ENCODE data around the gene ZBTB24. TPM values are rescaled to one million over a fixed set of nuclear protein-coding genes. Genes with fewer than 3 reads are reported as not detected.

The ZBTB24 gene
- total and polyA plus RNA-seq, 8 donors = 1.4 to 9.3 (median 2.9) TPM

DNA sequence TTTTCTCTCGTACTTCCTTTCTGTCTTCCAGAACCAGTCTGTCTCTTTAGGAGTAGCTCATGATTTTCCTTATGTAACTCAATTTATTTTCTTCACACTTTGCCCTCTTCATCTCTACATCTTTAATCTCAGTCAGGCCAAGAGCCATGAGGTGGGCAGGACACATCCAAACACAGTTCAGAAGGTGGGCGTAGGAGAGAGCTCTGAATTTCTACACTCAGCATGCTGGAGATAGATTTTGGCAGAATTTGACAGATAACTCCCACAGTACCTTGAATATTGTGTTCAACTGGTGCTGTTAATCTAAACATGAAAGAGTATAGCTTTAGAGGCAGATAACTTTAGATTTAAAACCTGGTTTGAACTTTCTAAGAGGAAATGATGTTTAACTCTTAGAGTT lies 23.8 kb upstream of the ZBTB24 start:
- 89 to 95% (median 93%) methylated on average over 2 of the region's 2 CpGs for WGBS, 5 donors
- H3K36me3 ChIP-seq = no peaks in the 10 kb centered on the region
- H3K27ac ChIP-seq = no peak overlapping the region
- H3K9me3 ChIP-seq = no peaks in the 10 kb centered on the region
- no peak overlapping the region for H3K4me3 ChIP-seq
- no peaks in the 10 kb centered on the region for H3K27me3 ChIP-seq
- DNase-seq = no peak
- H3K4me1 ChIP-seq = peaks cover 0 to 5% (median 0%) of the 10 kb centered on the region in 4 donors
- TF ChIP-seq POLR2A (IDR thresholded peaks at IDR 0.05) (no peak), POLR2AphosphoS5 (IDR thresholded peaks at IDR 0.05) (no peak), EP300 (IDR thresholded peaks at IDR 0.05) (no peak)
- TF ChIP-seq, protein P1, sequence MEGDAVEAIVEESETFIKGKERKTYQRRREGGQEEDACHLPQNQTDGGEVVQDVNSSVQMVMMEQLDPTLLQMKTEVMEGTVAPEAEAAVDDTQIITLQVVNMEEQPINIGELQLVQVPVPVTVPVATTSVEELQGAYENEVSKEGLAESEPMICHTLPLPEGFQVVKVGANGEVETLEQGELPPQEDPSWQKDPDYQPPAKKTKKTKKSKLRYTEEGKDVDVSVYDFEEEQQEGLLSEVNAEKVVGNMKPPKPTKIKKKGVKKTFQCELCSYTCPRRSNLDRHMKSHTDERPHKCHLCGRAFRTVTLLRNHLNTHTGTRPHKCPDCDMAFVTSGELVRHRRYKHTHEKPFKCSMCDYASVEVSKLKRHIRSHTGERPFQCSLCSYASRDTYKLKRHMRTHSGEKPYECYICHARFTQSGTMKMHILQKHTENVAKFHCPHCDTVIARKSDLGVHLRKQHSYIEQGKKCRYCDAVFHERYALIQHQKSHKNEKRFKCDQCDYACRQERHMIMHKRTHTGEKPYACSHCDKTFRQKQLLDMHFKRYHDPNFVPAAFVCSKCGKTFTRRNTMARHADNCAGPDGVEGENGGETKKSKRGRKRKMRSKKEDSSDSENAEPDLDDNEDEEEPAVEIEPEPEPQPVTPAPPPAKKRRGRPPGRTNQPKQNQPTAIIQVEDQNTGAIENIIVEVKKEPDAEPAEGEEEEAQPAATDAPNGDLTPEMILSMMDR (IDR thresholded peaks at IDR 0.05) = no peak
- intact Hi-C loops (cut with DNase I; ENCODE audit: low total_unique reads) = no loop called here

DNA sequence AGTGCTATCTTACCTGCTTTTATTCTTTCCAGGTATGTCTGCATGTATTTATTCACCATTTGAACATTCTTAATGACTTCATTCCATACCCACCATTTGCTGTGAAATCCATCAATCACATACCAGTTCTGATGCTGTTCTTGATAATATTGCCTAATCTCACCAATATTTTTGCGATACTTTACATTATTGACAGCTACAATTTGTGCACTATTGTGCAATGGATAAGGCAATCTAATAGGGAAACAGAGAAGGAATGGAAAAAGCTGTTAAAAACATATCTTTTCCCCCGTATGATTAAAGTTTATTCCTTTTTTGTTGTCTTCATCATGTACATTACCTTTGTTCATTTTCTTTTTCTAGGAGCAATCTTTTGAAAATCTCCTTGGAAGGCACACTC lies 23.3 kb upstream of the ZBTB24 start:
- H3K27me3 ChIP-seq = no peaks in the 10 kb centered on the region
- intact Hi-C loops (cut with DNase I; ENCODE audit: low total_unique reads) = no loop called here
- DNase-seq = no peak
- no peak overlapping the region for H3K4me3 ChIP-seq
- no peaks in the 10 kb centered on the region for H3K36me3 ChIP-seq
- TF ChIP-seq, protein P1 (IDR thresholded peaks at IDR 0.05) = no peak
- TF ChIP-seq EP300 (IDR thresholded peaks at IDR 0.05) (no peak), POLR2A (IDR thresholded peaks at IDR 0.05) (no peak), POLR2AphosphoS5 (IDR thresholded peaks at IDR 0.05) (no peak)
- peaks cover 0 to 5% (median 0%) of the 10 kb centered on the region in 4 donors for H3K4me1 ChIP-seq
- 84 to 98% (median 94%) methylated on average over 2 of the region's 2 CpGs for WGBS, 5 donors
- H3K27ac ChIP-seq = no peak overlapping the region
- H3K9me3 ChIP-seq = no peaks in the 10 kb centered on the region

DNA sequence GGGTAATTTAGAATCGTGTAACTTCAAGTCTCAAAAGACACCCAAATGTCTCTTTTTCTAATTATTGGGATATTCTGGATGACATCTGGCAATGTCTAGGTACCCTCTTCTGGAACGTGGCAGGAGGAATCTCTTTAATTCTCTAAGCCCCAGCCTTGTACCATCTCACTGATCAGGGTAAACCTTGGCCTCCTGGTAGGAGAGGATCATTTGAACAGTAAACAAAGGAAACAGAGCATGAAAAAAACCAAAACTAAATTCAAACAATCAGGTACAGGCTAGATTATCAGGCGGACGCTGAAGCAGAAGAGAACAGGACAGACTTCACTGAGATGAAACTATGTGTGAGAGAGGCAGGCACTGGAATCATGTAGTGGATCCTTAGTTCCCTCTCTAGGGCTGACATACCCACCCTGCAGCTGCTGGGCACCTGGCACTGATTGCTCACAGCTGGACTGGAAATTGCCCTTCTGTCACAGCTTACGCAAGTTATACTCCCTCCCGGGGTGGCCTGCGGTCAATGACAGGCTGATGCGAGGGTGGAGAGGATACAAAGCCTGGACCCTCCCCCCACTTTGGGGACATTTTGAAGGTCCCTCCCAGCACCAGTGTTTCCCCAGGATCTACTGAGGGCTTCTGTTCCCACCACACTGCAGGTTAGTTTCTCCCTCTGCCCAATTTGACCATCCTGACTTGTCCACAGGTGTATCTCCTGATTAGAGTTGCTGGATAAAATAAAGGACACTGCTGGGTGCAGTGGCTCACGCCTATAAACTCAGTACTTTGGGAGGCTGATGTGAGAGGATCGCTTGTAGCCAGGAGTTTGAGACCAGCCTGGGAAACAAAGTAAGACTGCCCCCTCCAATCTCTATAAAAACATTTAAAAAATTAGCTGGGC lies 20.6 kb upstream of the ZBTB24 start:
- Histone ChIP-seq H3K27ac (no peak overlapping the region), H3K36me3 (no peaks in the 10 kb centered on the region), H3K4me3 (no peak overlapping the region), H3K27me3 (no peaks in the 10 kb centered on the region), H3K9me3 (no peaks in the 10 kb centered on the region), H3K4me1 (peaks cover 0 to 5% (median 0%) of the 10 kb centered on the region in 4 donors)
- no peak for DNase-seq
- TF ChIP-seq POLR2AphosphoS5 (IDR thresholded peaks at IDR 0.05) = no peak
- TF ChIP-seq EP300 (IDR thresholded peaks at IDR 0.05) = no peak
- TF ChIP-seq, protein P1 (IDR thresholded peaks at IDR 0.05) = no peak
- TF ChIP-seq POLR2A (IDR thresholded peaks at IDR 0.05) = no peak
- intact Hi-C loops (cut with DNase I; ENCODE audit: low total_unique reads) = no loop called here
- 72 to 79% (median 77%) methylated on average over 10 of the region's 10 CpGs for WGBS, 5 donors

DNA sequence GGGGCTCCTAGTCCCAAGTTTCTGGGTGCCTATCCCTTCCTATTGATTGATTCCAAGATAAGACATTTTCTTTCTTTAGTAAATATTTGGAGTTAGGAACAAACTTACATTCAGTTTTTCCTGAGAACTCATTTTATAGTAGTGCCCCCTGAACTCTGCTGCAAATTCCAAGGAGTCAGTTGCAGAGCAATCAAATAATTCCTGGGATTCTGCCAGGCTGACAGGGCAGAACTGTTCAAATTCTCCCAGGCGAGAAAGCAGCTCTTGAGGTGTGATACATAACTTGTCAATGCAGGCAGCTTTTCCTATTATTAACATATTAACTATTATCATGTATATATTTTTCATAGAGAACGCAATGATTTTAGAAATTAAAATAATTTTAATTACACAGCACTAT lies 15.9 kb upstream of the ZBTB24 start:
- no peak overlapping the region for H3K4me3 ChIP-seq
- no peaks in the 10 kb centered on the region for H3K4me1 ChIP-seq
- H3K27ac ChIP-seq = no peak overlapping the region
- H3K9me3 ChIP-seq = no peaks in the 10 kb centered on the region
- TF ChIP-seq, protein P1 (IDR thresholded peaks at IDR 0.05) = no peak
- TF ChIP-seq POLR2A (IDR thresholded peaks at IDR 0.05) (no peak), POLR2AphosphoS5 (IDR thresholded peaks at IDR 0.05) (no peak), EP300 (IDR thresholded peaks at IDR 0.05) (no peak)
- H3K27me3 ChIP-seq = no peaks in the 10 kb centered on the region
- WGBS, 5 donors = 71 to 87% (median 76%) methylated on average over 2 of the region's 2 CpGs
- no peaks in the 10 kb centered on the region for H3K36me3 ChIP-seq
- DNase-seq = no peak
- intact Hi-C loops (cut with DNase I; ENCODE audit: low total_unique reads) = no loop called here
